Gastroesophageal sphincter (tissue), 4 donors: Measurements from ENCODE around the gene UGT1A10. TPM values are rescaled to one million over a fixed set of nuclear protein-coding genes. Genes with fewer than 3 reads are reported as not detected.

Experiments
- ATAC-seq: fragments of 150-250 bp; one replicate; pipeline ENCODE4 v1.9.1; 2016; ENCODE audit warnings: mild to moderate bottlenecking, moderate library complexity
- H3K27ac ChIP-seq, 4 donors: fragments of 200-600 bp; sonication (generic) in 3 of 4; 1 replicate in 3 of 4; 2 replicates in 1 of 4; pipeline ENCODE4 v1.5.1; 2016 to 2019
- H3K27me3 ChIP-seq: fragments of 200-600 bp; sonication (generic); one replicate; pipeline ENCODE4 v1.5.1; 2019
- H3K36me3 ChIP-seq, 2 donors: fragments of 200-600 bp; sonication (generic); one replicate each; pipeline ENCODE4 v1.5.1; 2019; ENCODE audit warnings: control low read depth in 1 of 2
- H3K4me1 ChIP-seq, 3 donors: fragments of 200-600 bp; sonication (generic); 1 replicate in 2 of 3; 2 replicates in 1 of 3; pipeline ENCODE4 v1.5.1; 2016 to 2019; ENCODE audit warnings: control low read depth in 2 of 3
- H3K4me3 ChIP-seq, 2 donors: fragments of 200-600 bp; sonication (generic); one replicate each; pipeline ENCODE4 v1.5.1; 2019; ENCODE audit warnings: mild to moderate bottlenecking in 1 of 2, moderate library complexity in 1 of 2
- H3K9me3 ChIP-seq, 3 donors: fragments of 200-600 bp; sonication (generic); one replicate each; pipeline ENCODE4 v1.5.1; 2017 to 2019; ENCODE audit warnings: control low read depth in 2 of 3
- CTCF ChIP-seq, 4 experiments: fragments of 200-600 bp in 2 of 4; fragments of 450-650 bp in 2 of 4; sonication (generic) in 1 of 4; IDR thresholded peaks; one replicate each; pipeline ENCODE4 v1.5.1; 2017 to 2019; ENCODE audit warnings: antibody characterized with exemption in 4 of 4, mild to moderate bottlenecking in 2 of 4, moderate library complexity in 2 of 4
- EP300 ChIP-seq: sonication (generic); formaldehyde crosslinking; IDR thresholded peaks from one replicate; pipeline ENCODE4 v1.6.1; 2017; ENCODE audit warnings: antibody characterized with exemption, mild to moderate bottlenecking
- POLR2A ChIP-seq, 2 donors: fragments of 450-650 bp; IDR thresholded peaks; one replicate each; pipeline ENCODE4 v1.6.1; 2017; ENCODE audit warnings: antibody characterized with exemption in 2 of 2, mild to moderate bottlenecking in 2 of 2, moderate library complexity in 1 of 2
- POLR2AphosphoS5 ChIP-seq: sonication (generic); formaldehyde crosslinking; IDR thresholded peaks from one replicate; pipeline ENCODE4 v1.6.1; 2017; ENCODE audit warnings: antibody characterized with exemption
- WGBS, 2 donors: methylation state at CpG; one replicate each; pipeline ENCODE4 v1.1.5; 2018; ENCODE audit warnings: low coverage in 1 of 2; 5-methylcytosine and 5-hydroxymethylcytosine counted together
- total RNA-seq, 4 donors: library from RNA; depleted of rRNA; stranded (reverse); fragments of >200 nt; gene quantifications; one replicate each; pipeline ENCODE4 v1.1.0, GENCODE V29; 2016

Gene UGT1A10
- total RNA-seq, 4 donors from 2014 or later: 0.16 to 1.0 TPM; not detected in 2

DNA sequence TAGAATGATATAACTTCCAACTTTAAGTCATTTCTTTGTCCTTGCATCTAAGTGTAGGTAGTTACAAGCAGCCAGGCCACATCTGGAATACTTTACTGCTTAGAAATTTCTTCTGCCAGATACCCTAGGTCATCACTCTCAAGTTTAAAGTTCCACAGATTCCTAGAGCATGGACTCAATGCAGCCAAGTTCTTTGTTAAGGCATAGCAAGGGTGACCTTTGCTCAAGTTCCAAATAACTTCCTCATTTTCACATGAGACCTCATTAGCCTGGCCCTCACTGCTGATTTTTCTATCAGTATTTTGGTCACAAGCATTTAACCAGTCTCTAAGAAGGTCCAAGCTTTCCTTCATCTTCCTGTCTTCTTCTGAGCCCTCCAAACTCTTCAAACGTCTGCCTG lies 27.7 kb downstream of the UGT1A10 start:
- no peaks in the 10 kb centered on the region for H3K36me3 ChIP-seq
- ATAC-seq: no peak
- H3K9me3 ChIP-seq: peaks cover 0 to 9% (median 0%) of the 10 kb centered on the region in 3 donors
- H3K27me3 ChIP-seq: no peaks in the 10 kb centered on the region
- no peak for TF ChIP-seq CTCF (IDR thresholded peaks at IDR 0.05)
- no peak for TF ChIP-seq POLR2A (IDR thresholded peaks at IDR 0.05)
- no peak for TF ChIP-seq POLR2AphosphoS5
- TF ChIP-seq EP300: no peak
- H3K27ac ChIP-seq: no peak overlapping the region
- no peak overlapping the region for H3K4me3 ChIP-seq
- no peaks in the 10 kb centered on the region for H3K4me1 ChIP-seq
- 24% methylated on average over 1 of the region's 1 CpG; no CpG with 5 or more reads in 1 of the 2 donors for WGBS, 2 donors

DNA sequence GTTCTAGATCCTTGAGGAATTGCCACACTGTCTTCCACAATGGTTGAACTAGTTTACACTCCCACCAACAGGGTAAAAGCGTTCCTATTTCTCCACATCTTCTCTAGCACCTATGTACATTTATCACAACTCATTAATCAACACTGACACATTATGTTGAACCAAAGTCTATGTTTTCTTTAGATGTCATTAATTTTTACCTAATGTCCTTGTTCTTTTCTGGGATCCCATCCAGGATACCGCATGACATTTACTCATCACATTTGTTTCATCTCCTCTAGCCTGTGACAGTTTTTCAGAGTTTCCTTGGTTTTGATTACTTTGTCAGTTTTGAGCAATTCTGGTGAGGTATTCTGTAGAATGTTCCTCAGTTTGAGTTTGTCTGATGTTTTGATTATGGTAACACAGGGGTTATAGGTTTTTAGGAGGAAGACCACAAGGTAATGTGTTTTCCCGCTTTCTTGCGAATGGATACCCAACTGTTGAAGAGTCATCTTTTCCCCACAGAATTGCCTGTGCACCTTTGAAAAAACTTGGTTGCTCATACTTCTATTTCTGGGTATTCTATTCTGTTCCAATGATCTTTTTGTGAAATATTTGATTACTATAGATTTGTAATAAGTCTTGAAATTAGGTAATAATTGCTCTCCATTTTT lies 32.5 kb downstream of the UGT1A10 start:
- no peak for ATAC-seq
- Histone ChIP-seq H3K9me3 (no peaks in the 10 kb centered on the region), H3K27ac (no peak overlapping the region), H3K36me3 (no peaks in the 10 kb centered on the region), H3K4me1 (no peaks in the 10 kb centered on the region), H3K4me3 (no peak overlapping the region), H3K27me3 (peaks cover 11% of the 10 kb centered on the region)
- TF ChIP-seq POLR2AphosphoS5 (no peak), EP300 (no peak), CTCF (IDR thresholded peaks at IDR 0.05) (no peak), POLR2A (IDR thresholded peaks at IDR 0.05) (no peak)
- 75 to 78% methylated on average over 4 of the region's 4 CpGs for WGBS, 2 donors

- ATAC-seq: no peak
- WGBS, 2 donors: 71 to 73% methylated on average over 2 to 3 of the region's 5 CpGs
- no peaks in the 10 kb centered on the region for H3K4me1 ChIP-seq
- H3K27ac ChIP-seq: no peak within 1 kb of the TSS
- no peak within 1 kb of the TSS for H3K4me3 ChIP-seq
- H3K27me3 ChIP-seq: peaks cover 11% of the 10 kb centered on the region
- no peaks in the 10 kb centered on the region for H3K36me3 ChIP-seq
- TF ChIP-seq CTCF (IDR thresholded peaks at IDR 0.05) (no peak), POLR2A (IDR thresholded peaks at IDR 0.05) (no peak), POLR2AphosphoS5 (no peak), EP300 (no peak)
- no peaks in the 10 kb centered on the region for H3K9me3 ChIP-seq
Measured at GRCh38 chr2:233671290-233672161, 35.3 kb downstream of the UGT1A10 start, which contains the start of gene UGT1A9. Gene UGT1A9, plus strand, starts transcription at chr2:233671898. Its CDS starts 37 bp downstream, at chr2:233671935.

DNA sequence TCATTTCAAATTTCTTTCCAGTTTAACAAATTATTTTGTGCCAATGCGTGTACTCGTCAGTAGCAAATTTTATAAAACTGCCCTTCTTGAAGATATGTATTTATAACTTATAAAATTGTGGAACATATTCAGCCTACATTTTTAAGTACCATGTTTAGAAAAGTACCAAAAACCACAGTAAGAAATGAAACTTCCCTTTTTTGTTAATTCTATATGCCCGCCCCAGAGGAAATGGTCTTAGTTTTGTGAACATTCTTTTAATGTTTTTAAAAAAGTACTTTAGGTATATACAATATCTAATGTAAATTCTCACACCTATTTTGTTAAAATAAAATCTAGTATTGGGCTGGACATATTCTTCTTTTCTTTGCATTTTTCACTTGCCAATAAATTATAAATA lies 36.6 kb downstream of the UGT1A10 start:
- ATAC-seq: no peak
- WGBS, 2 donors: 54 to 76% methylated on average over 3 of the region's 3 CpGs
- Histone ChIP-seq H3K36me3 (no peaks in the 10 kb centered on the region), H3K4me1 (no peaks in the 10 kb centered on the region), H3K9me3 (no peaks in the 10 kb centered on the region), H3K27me3 (peaks cover 17% of the 10 kb centered on the region), H3K27ac (no peak overlapping the region), H3K4me3 (no peak overlapping the region)
- no peak for TF ChIP-seq POLR2A (IDR thresholded peaks at IDR 0.05)
- no peak for TF ChIP-seq EP300
- no peak for TF ChIP-seq CTCF (IDR thresholded peaks at IDR 0.05)
- no peak for TF ChIP-seq POLR2AphosphoS5
